IgD-negative memory B cell (primary cell): ENCODE data around the gene FMR1NB. TPM values are rescaled to one million over a fixed set of nuclear protein-coding genes. Genes with fewer than 3 reads are reported as not detected.

Experiments
- H3K27ac Mint-ChIP-seq, 3 donors: one replicate each; pipeline ENCODE4 v1.8.0; 2020 to 2022; ENCODE audit warnings: mild to moderate bottlenecking in 3 of 3, mixed read lengths in 3 of 3, moderate library complexity in 1 of 3
- H3K27me3 Mint-ChIP-seq: one replicate; pipeline ENCODE4 v1.8.0; 2021; ENCODE audit warnings: mixed read lengths
- H3K36me3 Mint-ChIP-seq: one replicate; pipeline ENCODE4 v1.8.0; 2020; ENCODE audit warnings: mild to moderate bottlenecking, mixed read lengths
- H3K4me1 Mint-ChIP-seq, 3 donors: one replicate each; pipeline ENCODE4 v1.8.0; 2020 to 2022; ENCODE audit warnings: mixed read lengths in 3 of 3, mild to moderate bottlenecking in 1 of 3
- H3K4me3 Mint-ChIP-seq, 4 donors: one replicate each; pipeline ENCODE4 v1.8.0; 2020 to 2022; ENCODE audit warnings: mild to moderate bottlenecking in 4 of 4, mixed read lengths in 4 of 4, moderate library complexity in 3 of 4
- H3K9me3 Mint-ChIP-seq, 3 donors: one replicate each; pipeline ENCODE4 v1.8.0; 2020 to 2021; ENCODE audit warnings: mixed read lengths in 3 of 3, mild to moderate bottlenecking in 1 of 3
- polyA plus RNA-seq: library from polyadenylated mRNA; unstranded; fragments of 300-500 nt; fragmentation: Illumina TruSeq; gene quantifications from one replicate; pipeline ENCODE4 v1.2.3, GENCODE V29; 2021

The FMR1NB gene
- polyA plus RNA-seq, 1 donor from 2014 or later, result not detected

- H3K36me3 Mint-ChIP-seq, result no peaks in the 10 kb centered on the region
- no peak overlapping the region for H3K27ac Mint-ChIP-seq
- H3K27me3 Mint-ChIP-seq, result no peaks in the 10 kb centered on the region
- H3K4me1 Mint-ChIP-seq, result no peaks in the 10 kb centered on the region
- no peak overlapping the region for H3K4me3 Mint-ChIP-seq
- H3K9me3 Mint-ChIP-seq, result no peaks in the 10 kb centered on the region
Observed at GRCh38 chrX:148037020-148037419, 55.9 kb downstream of the FMR1NB start.

GRCh38 chrX:148043271-148043855, 62.2 kb downstream of the FMR1NB start:
- H3K9me3 Mint-ChIP-seq, result no peaks in the 10 kb centered on the region
- H3K27ac Mint-ChIP-seq, result no peak overlapping the region
- no peak overlapping the region for H3K4me3 Mint-ChIP-seq
- no peaks in the 10 kb centered on the region for H3K4me1 Mint-ChIP-seq
- H3K36me3 Mint-ChIP-seq, result no peaks in the 10 kb centered on the region
- H3K27me3 Mint-ChIP-seq, result no peaks in the 10 kb centered on the region

- Mint-ChIP-seq H3K27ac (no peak overlapping the region), H3K4me1 (no peaks in the 10 kb centered on the region), H3K9me3 (no peaks in the 10 kb centered on the region), H3K27me3 (no peaks in the 10 kb centered on the region), H3K36me3 (no peaks in the 10 kb centered on the region), H3K4me3 (no peak overlapping the region)
Observed at GRCh38 chrX:148047200-148047599, 66.1 kb downstream of the FMR1NB start.

- no peaks in the 10 kb centered on the region for H3K4me1 Mint-ChIP-seq
- no peaks in the 10 kb centered on the region for H3K36me3 Mint-ChIP-seq
- H3K4me3 Mint-ChIP-seq, result no peak overlapping the region
- H3K27me3 Mint-ChIP-seq, result no peaks in the 10 kb centered on the region
- no peaks in the 10 kb centered on the region for H3K9me3 Mint-ChIP-seq
- H3K27ac Mint-ChIP-seq, result no peak overlapping the region
Observed at GRCh38 chrX:148049441-148049840, 68.3 kb downstream of the FMR1NB start.

- H3K9me3 Mint-ChIP-seq, result no peaks in the 10 kb centered on the region
- no peak overlapping the region for H3K27ac Mint-ChIP-seq
- no peaks in the 10 kb centered on the region for H3K27me3 Mint-ChIP-seq
- H3K4me1 Mint-ChIP-seq, result no peaks in the 10 kb centered on the region
- no peak overlapping the region for H3K4me3 Mint-ChIP-seq
- H3K36me3 Mint-ChIP-seq, result no peaks in the 10 kb centered on the region
Observed at GRCh38 chrX:148051973-148052372, 70.8 kb downstream of the FMR1NB start.

GRCh38 chrX:148067285-148067684, 86.1 kb downstream of the FMR1NB start:
- H3K4me1 Mint-ChIP-seq, result peaks cover 0 to 7% (median 6%) of the 10 kb centered on the region in 3 donors
- peaks cover 0 to 12% (median 8%) of the 10 kb centered on the region in 3 donors for H3K9me3 Mint-ChIP-seq
- H3K27me3 Mint-ChIP-seq, result peaks cover 2% of the 10 kb centered on the region
- H3K27ac Mint-ChIP-seq, result no peak overlapping the region
- no peak overlapping the region for H3K4me3 Mint-ChIP-seq
- peaks cover 5% of the 10 kb centered on the region for H3K36me3 Mint-ChIP-seq

GRCh38 chrX:148069759-148070503, 88.8 kb downstream of the FMR1NB start:
- Mint-ChIP-seq H3K27me3 (peaks cover 2% of the 10 kb centered on the region), H3K36me3 (peaks cover 5% of the 10 kb centered on the region), H3K4me3 (no peak overlapping the region)

GRCh38 chrX:148070504-148070877, 89.4 kb downstream of the FMR1NB start:
- H3K27ac Mint-ChIP-seq, result no peak overlapping the region
- no peak overlapping the region for H3K4me3 Mint-ChIP-seq
- H3K27me3 Mint-ChIP-seq, result peaks cover 2% of the 10 kb centered on the region
- peaks cover 0 to 12% (median 7%) of the 10 kb centered on the region in 3 donors for H3K9me3 Mint-ChIP-seq
- peaks cover 5% of the 10 kb centered on the region for H3K36me3 Mint-ChIP-seq
- peaks cover 0 to 7% (median 6%) of the 10 kb centered on the region in 3 donors for H3K4me1 Mint-ChIP-seq

More at GRCh38 chrX:148069759-148070503, 88.8 kb downstream of the FMR1NB start:
- H3K9me3 Mint-ChIP-seq, result peaks cover 0 to 12% (median 7%) of the 10 kb centered on the region in 3 donors
- peak overlapping the region in 1 of 3 donors; percentile 14 for H3K27ac Mint-ChIP-seq
- peaks cover 0 to 7% (median 6%) of the 10 kb centered on the region in 3 donors for H3K4me1 Mint-ChIP-seq

Other genes starting within 250 kb of the FMR1NB start
- gene FMR1, start 69.4 kb upstream of the FMR1NB start, polyA plus RNA-seq, result 3.5 TPM